HepG2 (cell line): ENCODE results near the gene SYCP2L. TPM values are rescaled to one million over a fixed set of nuclear protein-coding genes. Genes with fewer than 3 reads are reported as not detected.
A peak's percentile ranks its signal among the peaks of the same experiment; 100 is the strongest.

Experiments used
- ATF1 ChIP-seq: IDR thresholded peaks from 2 replicates; pipeline ENCODE4 v1.6.1; 2016; ENCODE audit warnings: mild to moderate bottlenecking, control low read depth
- ATF7-NPFF ChIP-seq: sonication (generic); formaldehyde crosslinking; IDR thresholded peaks from 2 replicates; pipeline ENCODE4 v1.8.1; 2023; ENCODE audit warnings: mild to moderate bottlenecking, low read depth, missing genetic modification reagents, moderate library complexity
- FOXA1 ChIP-seq, 2 experiments: fragments of 450-650 bp in 1 of 2; sonication (generic) in 1 of 2; formaldehyde crosslinking in 1 of 2; IDR thresholded peaks; 2 replicates each; pipeline versions ENCODE4 v1.4.0 to v1.6.1; 2016 to 2020; ENCODE audit warnings: missing genetic modification reagents in 1 of 2
- GTF2F1 ChIP-seq: fragments of 150-350 bp; IDR thresholded peaks from 2 replicates; pipeline ENCODE4 v1.6.1; 2014; ENCODE audit warnings: low read length
- HNRNPL ChIP-seq: fragments of 200-400 bp; formaldehyde crosslinking; IDR thresholded peaks from 2 replicates; pipeline ENCODE4 v1.6.1; 2017; ENCODE audit warnings: mild to moderate bottlenecking, low read depth, low read length
- MEIS2 ChIP-seq: sonication (generic); formaldehyde crosslinking; IDR thresholded peaks from 2 replicates; pipeline ENCODE4 v1.9.0; 2021; ENCODE audit warnings: mild to moderate bottlenecking, missing genetic modification reagents
- PITX1 ChIP-seq: sonication (generic); formaldehyde crosslinking; IDR thresholded peaks from 2 replicates; pipeline ENCODE4 v1.5.1; 2020; ENCODE audit warnings: mild to moderate bottlenecking, missing genetic modification reagents
- SP1 ChIP-seq, 2 experiments: fragments of 450-650 bp in 1 of 2; sonication (generic) in 1 of 2; formaldehyde crosslinking in 1 of 2; IDR thresholded peaks; 2 replicates each; pipeline versions ENCODE4 v1.4.0 to v1.6.1; 2016 to 2020; ENCODE audit warnings: missing genetic modification reagents in 1 of 2
- U2AF2 ChIP-seq: fragments of 200-400 bp; formaldehyde crosslinking; IDR thresholded peaks from 2 replicates; pipeline ENCODE4 v1.6.1; 2017; ENCODE audit warnings: low read depth, mild to moderate bottlenecking, low read length
- ZKSCAN1 ChIP-seq: fragments of 150-350 bp; IDR thresholded peaks from 2 replicates; pipeline ENCODE4 v1.6.1; 2014; ENCODE audit warnings: low read length
- ZNF124 ChIP-seq: sonication (generic); formaldehyde crosslinking; IDR thresholded peaks from 2 replicates; pipeline ENCODE4 v1.4.0; 2020; ENCODE audit warnings: missing genetic modification reagents
- ZNF431 ChIP-seq: sonication (generic); formaldehyde crosslinking; IDR thresholded peaks from 2 replicates; pipeline ENCODE4 v1.9.0; 2022; ENCODE audit warnings: missing genetic modification reagents, low read depth, mild to moderate bottlenecking, borderline replicate concordance
- ZNF512 ChIP-seq: sonication (generic); formaldehyde crosslinking; IDR thresholded peaks from 2 replicates; pipeline ENCODE4 v1.4.0; 2020; ENCODE audit warnings: mild to moderate bottlenecking, missing genetic modification reagents
- ZNF609 ChIP-seq: sonication (generic); formaldehyde crosslinking; IDR thresholded peaks from 2 replicates; pipeline ENCODE4 v1.4.0; 2020; ENCODE audit warnings: mild to moderate bottlenecking, missing genetic modification reagents, borderline replicate concordance
- ZNF614 ChIP-seq: IDR thresholded peaks from 2 replicates; pipeline ENCODE4 v1.6.1; 2018; ENCODE audit warnings: missing biosample characterization, missing genetic modification reagents, inconsistent platforms, borderline replicate concordance
- polyA plus RNA-seq, 8 experiments: library from polyadenylated mRNA; depleted of rRNA in 3 of 8; stranded (reverse) in 7 of 8; unstranded in 1 of 8; fragments of >200 nt; fragmentation: Illumina TruSeq in 4 of 8; extraction: Trizol in 4 of 8; gene quantifications; 2 replicates each; pipeline versions ENCODE4 v1.2.1 to v1.2.3, GENCODE V29; 2011 to 2016; ENCODE audit warnings: low read depth in 4 of 8, missing spikeins in 1 of 8, mixed read lengths in 1 of 8; ENCODE audit not compliant: insufficient read depth in 1 of 8
- total RNA-seq, 5 experiments: library from RNA; depleted of rRNA; stranded (reverse); fragments of >200 nt; fragmentation: Illumina TruSeq; extraction: Trizol; gene quantifications; 2 replicates each; pipeline ENCODE4 v1.2.3, GENCODE V29; 2016; ENCODE audit warnings: low read depth in 1 of 5
- TF ChIP-seq, protein P1 (sequence below): sonication (generic); formaldehyde crosslinking; IDR thresholded peaks from 2 replicates; pipeline ENCODE4 v1.4.0; 2020; ENCODE audit warnings: missing genetic modification reagents
- TF ChIP-seq, protein P2 (sequence below): IDR thresholded peaks from 2 replicates; pipeline ENCODE4 v1.6.1; 2012; ENCODE audit warnings: low read depth, low read length, improper control_type of control experiment
- TF ChIP-seq, protein P3 (sequence below): sonication (generic); formaldehyde crosslinking; IDR thresholded peaks from 2 replicates; pipeline ENCODE4 v1.4.0; 2020; ENCODE audit warnings: missing genetic modification reagents

SYCP2L gene
- total and polyA plus RNA-seq, 2 of the 13 experiments (the other 11 are each of a cell fraction or from before 2014, with no cell fraction given) = 0.22 to 0.54 TPM

- TF ChIP-seq, protein P1, sequence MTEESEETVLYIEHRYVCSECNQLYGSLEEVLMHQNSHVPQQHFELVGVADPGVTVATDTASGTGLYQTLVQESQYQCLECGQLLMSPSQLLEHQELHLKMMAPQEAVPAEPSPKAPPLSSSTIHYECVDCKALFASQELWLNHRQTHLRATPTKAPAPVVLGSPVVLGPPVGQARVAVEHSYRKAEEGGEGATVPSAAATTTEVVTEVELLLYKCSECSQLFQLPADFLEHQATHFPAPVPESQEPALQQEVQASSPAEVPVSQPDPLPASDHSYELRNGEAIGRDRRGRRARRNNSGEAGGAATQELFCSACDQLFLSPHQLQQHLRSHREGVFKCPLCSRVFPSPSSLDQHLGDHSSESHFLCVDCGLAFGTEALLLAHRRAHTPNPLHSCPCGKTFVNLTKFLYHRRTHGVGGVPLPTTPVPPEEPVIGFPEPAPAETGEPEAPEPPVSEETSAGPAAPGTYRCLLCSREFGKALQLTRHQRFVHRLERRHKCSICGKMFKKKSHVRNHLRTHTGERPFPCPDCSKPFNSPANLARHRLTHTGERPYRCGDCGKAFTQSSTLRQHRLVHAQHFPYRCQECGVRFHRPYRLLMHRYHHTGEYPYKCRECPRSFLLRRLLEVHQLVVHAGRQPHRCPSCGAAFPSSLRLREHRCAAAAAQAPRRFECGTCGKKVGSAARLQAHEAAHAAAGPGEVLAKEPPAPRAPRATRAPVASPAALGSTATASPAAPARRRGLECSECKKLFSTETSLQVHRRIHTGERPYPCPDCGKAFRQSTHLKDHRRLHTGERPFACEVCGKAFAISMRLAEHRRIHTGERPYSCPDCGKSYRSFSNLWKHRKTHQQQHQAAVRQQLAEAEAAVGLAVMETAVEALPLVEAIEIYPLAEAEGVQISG (CRISPR knock-in tag) = no peak
- TF ChIP-seq ZNF124 (no peak), ZKSCAN1 (no peak), ATF7-NPFF (CRISPR knock-in tag) (no peak), ZNF614 (CRISPR knock-in tag) (no peak; the same call in 1 of the 2 replicates), ZNF431 (no peak), PITX1 (CRISPR knock-in tag) (no peak), ZNF609 (CRISPR knock-in tag) (no peak), U2AF2 (no peak), MEIS2 (no peak), FOXA1 (IDR thresholded peaks at IDR 0.05) (no peak), FOXA1 (CRISPR knock-in tag; IDR thresholded peaks at IDR 0.05) (peak; percentile 18; the same call in 1 of the 2 replicates), HNRNPL (no peak), SP1 (IDR thresholded peaks at IDR 0.05) (no peak), SP1 (CRISPR knock-in tag; IDR thresholded peaks at IDR 0.05) (no peak), GTF2F1 (no peak), ATF1 (no peak), ZNF512 (CRISPR knock-in tag) (no peak)
- TF ChIP-seq, protein P2, sequence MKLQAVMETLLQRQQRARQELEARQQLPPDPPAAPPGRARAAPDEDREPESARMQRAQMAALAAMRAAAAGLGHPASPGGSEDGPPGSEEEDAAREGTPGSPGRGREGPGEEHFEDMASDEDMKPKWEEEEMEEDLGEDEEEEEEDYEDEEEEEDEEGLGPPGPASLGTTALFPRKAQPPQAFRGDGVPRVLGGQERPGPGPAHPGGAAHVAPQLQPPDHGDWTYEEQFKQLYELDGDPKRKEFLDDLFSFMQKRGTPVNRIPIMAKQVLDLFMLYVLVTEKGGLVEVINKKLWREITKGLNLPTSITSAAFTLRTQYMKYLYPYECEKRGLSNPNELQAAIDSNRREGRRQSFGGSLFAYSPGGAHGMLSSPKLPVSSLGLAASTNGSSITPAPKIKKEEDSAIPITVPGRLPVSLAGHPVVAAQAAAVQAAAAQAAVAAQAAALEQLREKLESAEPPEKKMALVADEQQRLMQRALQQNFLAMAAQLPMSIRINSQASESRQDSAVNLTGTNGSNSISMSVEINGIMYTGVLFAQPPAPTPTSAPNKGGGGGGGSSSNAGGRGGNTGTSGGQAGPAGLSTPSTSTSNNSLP = no peak
- TF ChIP-seq, protein P3, sequence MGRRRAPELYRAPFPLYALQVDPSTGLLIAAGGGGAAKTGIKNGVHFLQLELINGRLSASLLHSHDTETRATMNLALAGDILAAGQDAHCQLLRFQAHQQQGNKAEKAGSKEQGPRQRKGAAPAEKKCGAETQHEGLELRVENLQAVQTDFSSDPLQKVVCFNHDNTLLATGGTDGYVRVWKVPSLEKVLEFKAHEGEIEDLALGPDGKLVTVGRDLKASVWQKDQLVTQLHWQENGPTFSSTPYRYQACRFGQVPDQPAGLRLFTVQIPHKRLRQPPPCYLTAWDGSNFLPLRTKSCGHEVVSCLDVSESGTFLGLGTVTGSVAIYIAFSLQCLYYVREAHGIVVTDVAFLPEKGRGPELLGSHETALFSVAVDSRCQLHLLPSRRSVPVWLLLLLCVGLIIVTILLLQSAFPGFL (CRISPR knock-in tag) = no peak
These were observed 125.0 kb downstream of the SYCP2L start (continued) for GRCh38 chr6:11011787-11012234.
